GM23338 (cell line): Measurements from ENCODE around the gene H2AZ1. TPM values are rescaled to one million over a fixed set of nuclear protein-coding genes. Genes with fewer than 3 reads are reported as not detected.
A peak's percentile ranks its signal among the peaks of the same experiment; 100 is the strongest.

Source experiments
- ATAC-seq: fragments of 200-7000 bp; cut with Tn5 transposase; 3 replicates; pipeline ENCODE4 v1.9.1; 2020
- DNase-seq: peaks from one replicate; pipeline ENCODE4 v3.0.0-alpha.2; 2015; ENCODE audit warnings: low spot score
- H2AFZ ChIP-seq: fragments of 200-600 bp; sonication (generic); 2 replicates; pipeline ENCODE4 v1.8.0; 2016; ENCODE audit warnings: antibody characterized with exemption, mild to moderate bottlenecking, moderate library complexity
- H3F3A ChIP-seq: fragments of 200-600 bp; sonication (generic); replicated peaks from 2 replicates; pipeline ENCODE4 v1.8.0; 2017; ENCODE audit warnings: antibody characterized with exemption, mixed run types, low read depth
- H3K27ac ChIP-seq: fragments of 200-600 bp; sonication (generic); 2 replicates; pipeline ENCODE4 v1.6.1; 2016; ENCODE audit warnings: low read depth
- H3K27me3 ChIP-seq: fragments of 200-600 bp; sonication (generic); 2 replicates; pipeline ENCODE4 v1.8.0; 2016; ENCODE audit warnings: mild to moderate bottlenecking, mixed run types, moderate library complexity; ENCODE audit not compliant: insufficient read depth
- H3K36me3 ChIP-seq: fragments of 200-600 bp; sonication (generic); 2 replicates; pipeline ENCODE4 v1.8.0; 2016; ENCODE audit warnings: mild to moderate bottlenecking; ENCODE audit not compliant: insufficient read depth
- H3K4me1 ChIP-seq: fragments of 200-600 bp; sonication (generic); 2 replicates; pipeline ENCODE4 v1.8.0; 2016; ENCODE audit warnings: mild to moderate bottlenecking, moderate library complexity; ENCODE audit not compliant: insufficient read depth
- H3K4me2 ChIP-seq: fragments of 200-600 bp; sonication (generic); 2 replicates; pipeline ENCODE4 v1.7.1; 2017; ENCODE audit warnings: mixed run types
- H3K4me3 ChIP-seq: fragments of 200-600 bp; sonication (generic); 2 replicates; pipeline ENCODE4 v1.6.1; 2016; ENCODE audit warnings: mixed run types
- H3K79me2 ChIP-seq: fragments of 200-600 bp; sonication (generic); replicated peaks from 2 replicates; pipeline ENCODE4 v1.8.0; 2017; ENCODE audit warnings: mild to moderate bottlenecking; ENCODE audit not compliant: insufficient read depth
- H3K9me2 ChIP-seq: fragments of 200-600 bp; sonication (generic); 2 replicates; pipeline ENCODE4 v1.8.0; 2017; ENCODE audit not compliant: insufficient read depth
- H4K20me1 ChIP-seq: fragments of 200-600 bp; sonication (generic); replicated peaks from 2 replicates; pipeline ENCODE4 v1.8.0; 2017; ENCODE audit warnings: mild to moderate bottlenecking; ENCODE audit not compliant: insufficient read depth
- H3K27ac Mint-ChIP-seq: 2 replicates; pipeline ENCODE4 v1.8.0; 2020; ENCODE audit warnings: inconsistent platforms, mild to moderate bottlenecking, moderate library complexity, mixed read lengths
- H3K27me3 Mint-ChIP-seq: 3 replicates; pipeline ENCODE4 v1.8.0; 2022; ENCODE audit warnings: low read depth, mild to moderate bottlenecking, moderate library complexity, mixed read lengths, inconsistent platforms; ENCODE audit not compliant: insufficient read depth, poor library complexity
- H3K36me3 Mint-ChIP-seq: 3 replicates; pipeline ENCODE4 v1.8.0; 2021; ENCODE audit warnings: low read depth, mild to moderate bottlenecking, inconsistent platforms, moderate library complexity, mixed read lengths
- H3K4me1 Mint-ChIP-seq: 3 replicates; pipeline ENCODE4 v1.8.0; 2020; ENCODE audit warnings: mild to moderate bottlenecking, inconsistent platforms, mixed read lengths
- H3K4me3 Mint-ChIP-seq: 3 replicates; pipeline ENCODE4 v1.8.0; 2021; ENCODE audit warnings: moderate library complexity, mild to moderate bottlenecking, inconsistent platforms, mixed read lengths
- H3K9me3 Mint-ChIP-seq: 3 replicates; pipeline ENCODE4 v1.8.0; 2020; ENCODE audit warnings: moderate library complexity, mild to moderate bottlenecking, inconsistent platforms, mixed read lengths
- CREB1 ChIP-seq: fragments of 250-450 bp; sonication (Bioruptor Pico); IDR thresholded peaks from 2 replicates; pipeline ENCODE4 v1.5.0; 2020; ENCODE audit warnings: low read depth, mild to moderate bottlenecking, moderate library complexity
- ETS1 ChIP-seq: IDR thresholded peaks from 2 replicates; pipeline ENCODE4 v1.6.1; 2016; ENCODE audit warnings: antibody characterized with exemption
- JUNB ChIP-seq: IDR thresholded peaks from one replicate; pipeline ENCODE4 v1.6.1; 2016; ENCODE audit warnings: antibody characterized with exemption; ENCODE audit not compliant: unreplicated experiment
- NANOG ChIP-seq: IDR thresholded peaks from 2 replicates; pipeline ENCODE4 v1.6.1; 2016; ENCODE audit warnings: antibody characterized with exemption, borderline replicate concordance
- POLR2AphosphoS5 ChIP-seq: IDR thresholded peaks from 2 replicates; pipeline ENCODE4 v1.6.1; 2016; ENCODE audit warnings: antibody characterized with exemption, low read depth
- REST ChIP-seq: IDR thresholded peaks from one replicate; pipeline ENCODE4 v1.6.1; 2018; ENCODE audit warnings: antibody characterized with exemption; ENCODE audit not compliant: unreplicated experiment
- STAT1 ChIP-seq: IDR thresholded peaks from one replicate; pipeline ENCODE4 v1.6.1; 2016; ENCODE audit warnings: antibody characterized with exemption; ENCODE audit not compliant: unreplicated experiment
- ZNF114 ChIP-seq: fragments of 250-450 bp; sonication (Bioruptor Pico); IDR thresholded peaks from 2 replicates; pipeline ENCODE4 v1.5.0; 2020; ENCODE audit warnings: mild to moderate bottlenecking, moderate library complexity
- ZNF331 ChIP-seq: fragments of 250-450 bp; sonication (Bioruptor Pico); IDR thresholded peaks from 2 replicates; pipeline ENCODE4 v1.5.0; 2020; ENCODE audit warnings: low read depth, mild to moderate bottlenecking, moderate library complexity
- ZNF462 ChIP-seq: fragments of 250-450 bp; sonication (Bioruptor Pico); IDR thresholded peaks from 2 replicates; pipeline ENCODE4 v1.5.0; 2020; ENCODE audit warnings: mild to moderate bottlenecking, moderate library complexity
- polyA plus RNA-seq: library from polyadenylated mRNA; unstranded; fragments of >200 nt; fragmentation: Nextera tagmentation; extraction: Ambion mirVana; gene quantifications from 2 replicates; pipeline ENCODE4 v1.2.1, GENCODE V29; 2016
- total RNA-seq: library from RNA; depleted of rRNA; stranded (reverse); fragments of >200 nt; shearing (Covaris generic); gene quantifications from 2 replicates; pipeline ENCODE4 v1.2.3, GENCODE V29; 2014

H2AZ1 gene
- total and polyA plus RNA-seq, 2 experiments from 2014 or later: 585 to 1,933 TPM

GRCh38 chr4:99968330-99968729 lies 18.3 kb upstream of the H2AZ1 start (continued):
- TF ChIP-seq ZNF462 (CRISPR knock-in tag): no peak
- no peak for TF ChIP-seq ZNF114
- TF ChIP-seq POLR2AphosphoS5: no peak
- TF ChIP-seq CREB1 (CRISPR knock-in tag): no peak
- TF ChIP-seq REST: no peak

GRCh38 chr4:99966692-99967091 lies 16.6 kb upstream of the H2AZ1 start:
- H3K27ac ChIP-seq: no peak overlapping the region
- no peaks in the 10 kb centered on the region for H3K27me3 ChIP-seq
- peak overlapping the region; percentile 23; the same call in 1 of the 2 replicates for H2AFZ ChIP-seq
- no peak overlapping the region for H3K4me2 ChIP-seq
- H3K4me1 ChIP-seq: no peaks in the 10 kb centered on the region
- ATAC-seq (no peak), DNase-seq (no peak)
- Mint-ChIP-seq H3K4me1 (no peaks in the 10 kb centered on the region; the same call in 2 of the 3 replicates), H3K27me3 (peaks cover 2% of the 10 kb centered on the region), H3K36me3 (no peaks in the 10 kb centered on the region), H3K27ac (no peak overlapping the region), H3K4me3 (no peak overlapping the region), H3K9me3 (no peaks in the 10 kb centered on the region)
- no peaks in the 10 kb centered on the region for H3K79me2 ChIP-seq
- no peaks in the 10 kb centered on the region for H3K36me3 ChIP-seq
- H3K9me2 ChIP-seq: no peaks in the 10 kb centered on the region
- no peaks in the 10 kb centered on the region for H3F3A ChIP-seq
- no peak overlapping the region for H3K4me3 ChIP-seq
- no peaks in the 10 kb centered on the region for H4K20me1 ChIP-seq
- TF ChIP-seq ETS1: no peak
- TF ChIP-seq JUNB: no peak
- no peak for TF ChIP-seq POLR2AphosphoS5
- TF ChIP-seq STAT1: no peak
- TF ChIP-seq REST: no peak
- no peak for TF ChIP-seq ZNF331
- TF ChIP-seq CREB1 (CRISPR knock-in tag): no peak
- TF ChIP-seq NANOG: no peak
